ELF-1 (cell line): ENCODE data around the gene DGLUCY.
"Not testable (repeated sequence)": the region's sequence is repeated elsewhere in the genome, so short reads cannot be mapped to it uniquely, and the experiment has no call there.

ENCODE experiments used
- DNase-seq: peaks from one replicate; pipeline ENCODE4 v3.0.0-alpha.2; 2016; ENCODE audit warnings: low read depth, low spot score

Gene DGLUCY

GRCh38 chr14:91205459-91205858 is 91.6 kb downstream of the DGLUCY start:
- DNase-seq, result no peak

DNA sequence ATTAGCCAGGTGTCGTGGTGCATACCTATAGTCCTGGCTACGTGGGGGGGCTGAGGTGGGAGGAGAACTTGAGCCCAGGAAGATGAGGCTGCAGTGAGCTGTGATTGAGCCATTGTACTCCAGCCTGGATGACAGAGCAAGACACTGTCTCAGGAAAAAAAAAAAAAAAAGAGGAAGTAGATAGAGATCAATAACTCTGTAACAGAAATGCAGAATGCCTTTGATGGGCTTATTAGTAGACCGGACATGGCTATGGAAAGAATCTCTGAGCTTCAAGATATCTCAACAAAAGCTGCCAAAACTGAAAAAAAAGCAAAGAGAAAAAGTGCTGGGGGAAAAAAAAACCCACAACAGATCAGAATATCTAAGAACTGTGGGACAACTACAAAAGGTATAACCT is 93.1 kb downstream of the DGLUCY start:
- DNase-seq, result no peak

GRCh38 chr14:91211017-91211416 is 97.1 kb downstream of the DGLUCY start:
- no peak for DNase-seq

DNA sequence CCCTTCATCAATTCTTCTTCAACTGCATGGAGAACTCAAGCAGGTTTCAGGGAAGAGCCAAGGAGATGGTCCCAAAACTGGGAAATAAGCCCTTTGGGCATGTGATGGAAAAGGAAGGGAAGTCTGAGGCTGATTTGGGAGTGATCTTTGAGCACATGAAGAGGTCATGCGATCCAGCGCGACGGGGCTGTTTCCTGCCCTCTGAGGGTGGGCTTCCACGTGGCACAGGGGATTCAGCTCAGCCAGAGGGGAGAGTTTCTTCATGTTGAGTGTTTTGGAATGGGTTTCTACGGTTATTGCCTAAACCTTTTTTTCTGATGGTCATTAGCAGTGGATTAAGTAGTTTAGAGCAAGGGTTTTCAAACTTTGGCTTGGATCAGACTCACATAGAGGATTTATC is 100.4 kb downstream of the DGLUCY start:
- DNase-seq, result no peak

GRCh38 chr14:91215381-91215780 is 101.5 kb downstream of the DGLUCY start:
- DNase-seq, result no peak

- DNase-seq, result no peak
These were observed 102.9 kb downstream of the DGLUCY start for GRCh38 chr14:91216731-91217226.

DNA sequence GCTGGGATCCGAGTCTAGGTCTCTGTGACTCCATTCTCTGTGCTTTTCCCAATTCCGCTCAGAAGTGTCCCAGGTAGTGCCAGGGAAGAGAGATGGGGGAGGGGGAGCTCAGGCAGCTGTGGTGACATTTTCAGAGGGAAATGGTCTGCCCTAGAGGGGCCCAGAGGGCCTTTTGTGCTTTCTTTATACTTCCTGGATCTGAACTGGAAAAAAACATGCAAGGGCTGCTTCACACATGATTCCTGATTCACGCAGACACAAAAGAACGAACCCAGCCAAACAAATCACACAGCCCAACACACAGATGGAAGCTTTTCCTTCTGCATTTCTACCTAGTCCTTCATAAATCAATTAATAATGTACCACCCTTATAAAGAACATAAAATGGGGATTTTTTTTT is 104.1 kb downstream of the DGLUCY start:
- DNase-seq, result no peak

DNA sequence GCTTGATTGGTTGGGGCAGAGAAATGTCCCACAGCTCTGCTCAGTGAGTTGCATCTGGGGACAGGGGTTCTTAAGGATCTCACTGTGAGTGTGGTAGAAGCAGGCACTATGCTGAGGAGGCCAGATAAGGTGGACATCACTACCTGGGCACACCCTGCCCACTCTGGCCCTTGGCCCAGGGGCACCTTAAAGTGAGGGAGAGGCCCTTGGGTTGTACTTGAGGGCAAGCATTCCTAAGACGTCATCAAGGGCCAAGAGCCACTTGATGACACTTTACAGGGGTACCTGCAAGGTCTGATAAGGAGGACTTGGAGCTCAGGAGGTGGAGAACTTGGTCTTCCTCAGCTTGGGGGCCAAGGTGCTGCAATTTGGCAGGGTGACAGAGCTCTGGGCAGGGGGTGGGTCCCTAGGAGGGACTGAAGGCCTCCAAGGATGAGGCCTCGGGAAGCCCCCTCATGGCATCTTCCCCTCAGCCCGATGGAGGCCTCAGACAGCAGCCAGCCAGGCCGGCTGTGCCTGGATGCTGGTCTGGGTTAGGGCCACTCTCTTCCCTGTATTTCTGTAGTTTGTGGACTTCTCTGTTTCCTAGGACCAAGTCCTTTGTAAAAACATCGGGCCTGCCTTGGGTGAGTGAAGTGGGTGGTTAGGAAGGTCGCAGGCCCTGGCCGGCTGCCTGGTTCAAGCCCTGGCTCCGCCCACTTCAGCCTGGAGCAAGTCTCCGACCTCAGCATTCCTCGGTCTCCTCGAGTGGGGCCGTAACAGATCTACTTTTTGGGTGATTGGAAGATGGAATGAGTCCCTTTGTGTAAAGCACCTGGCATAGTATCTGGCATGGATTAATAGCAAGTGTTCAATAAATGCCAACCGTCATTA is 105.9 kb downstream of the DGLUCY start:
- DNase-seq, result peak; percentile 19

- no peak for DNase-seq
These were observed 106.7 kb downstream of the DGLUCY start for GRCh38 chr14:91220581-91221000.

DNA sequence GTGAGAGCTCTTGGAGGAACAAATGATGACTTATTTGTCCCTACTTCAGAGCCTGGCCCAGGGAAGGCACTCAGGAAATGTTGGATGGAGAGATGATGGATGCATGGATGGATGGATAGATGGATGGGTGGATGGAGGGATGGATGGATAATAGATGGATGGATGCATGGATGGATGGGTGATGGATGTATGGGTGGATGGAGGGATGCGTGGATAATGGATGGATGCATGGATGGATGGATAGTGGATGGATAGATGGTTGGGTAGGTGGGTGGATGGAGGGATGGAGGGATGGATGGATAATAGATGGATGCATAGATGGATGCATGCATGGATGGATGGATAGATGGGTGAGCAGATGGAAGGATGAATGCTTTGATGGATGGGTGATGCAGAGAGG is 107.4 kb downstream of the DGLUCY start:
- DNase-seq, result no peak

- DNase-seq, result no peak
These were observed 109.3 kb downstream of the DGLUCY start for GRCh38 chr14:91223028-91223783.

DNA sequence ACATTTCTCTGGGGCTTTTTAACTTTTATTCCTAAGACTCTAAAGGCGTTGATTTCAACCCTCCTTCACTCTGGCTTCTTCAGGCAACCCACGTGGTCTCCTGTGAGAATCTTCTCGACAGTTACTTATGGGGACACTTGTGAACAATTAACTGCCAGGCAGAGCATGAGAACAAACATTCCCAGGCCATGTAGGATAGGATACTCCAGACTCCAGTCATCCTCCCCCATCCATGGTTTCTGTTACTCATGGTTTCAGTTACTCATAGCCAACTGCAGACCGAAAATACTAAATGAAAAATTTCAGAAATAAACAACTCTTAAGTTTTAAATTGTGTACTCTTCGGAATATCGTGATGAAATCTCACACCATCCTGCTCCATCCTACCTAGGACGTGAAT is 111.2 kb downstream of the DGLUCY start:
- DNase-seq, result no peak

- DNase-seq, result not testable (repeated sequence)
These were observed 112.5 kb downstream of the DGLUCY start for GRCh38 chr14:91226360-91226759.

DNA sequence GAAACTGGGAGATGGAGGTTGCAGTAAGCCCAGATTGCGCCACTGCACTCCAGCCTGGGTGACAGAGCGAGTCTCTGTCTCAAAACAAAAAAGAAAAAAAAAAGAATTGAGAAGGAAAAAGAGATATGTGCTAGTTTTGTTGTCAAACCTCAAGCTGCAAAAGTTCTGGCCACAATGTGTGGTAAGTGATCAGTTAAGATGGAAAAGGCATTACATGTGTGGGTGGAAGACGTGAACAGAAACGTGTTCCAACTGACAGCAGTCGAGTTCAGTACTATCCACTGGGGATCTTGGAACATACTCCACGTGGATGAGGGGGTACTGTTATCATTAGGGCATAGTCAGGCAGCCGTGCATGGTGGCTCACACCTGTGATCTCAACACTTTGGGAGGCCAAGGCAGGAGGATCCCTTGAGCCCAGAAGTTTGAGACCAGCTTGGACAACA is 113.3 kb downstream of the DGLUCY start:
- no peak for DNase-seq

DNA sequence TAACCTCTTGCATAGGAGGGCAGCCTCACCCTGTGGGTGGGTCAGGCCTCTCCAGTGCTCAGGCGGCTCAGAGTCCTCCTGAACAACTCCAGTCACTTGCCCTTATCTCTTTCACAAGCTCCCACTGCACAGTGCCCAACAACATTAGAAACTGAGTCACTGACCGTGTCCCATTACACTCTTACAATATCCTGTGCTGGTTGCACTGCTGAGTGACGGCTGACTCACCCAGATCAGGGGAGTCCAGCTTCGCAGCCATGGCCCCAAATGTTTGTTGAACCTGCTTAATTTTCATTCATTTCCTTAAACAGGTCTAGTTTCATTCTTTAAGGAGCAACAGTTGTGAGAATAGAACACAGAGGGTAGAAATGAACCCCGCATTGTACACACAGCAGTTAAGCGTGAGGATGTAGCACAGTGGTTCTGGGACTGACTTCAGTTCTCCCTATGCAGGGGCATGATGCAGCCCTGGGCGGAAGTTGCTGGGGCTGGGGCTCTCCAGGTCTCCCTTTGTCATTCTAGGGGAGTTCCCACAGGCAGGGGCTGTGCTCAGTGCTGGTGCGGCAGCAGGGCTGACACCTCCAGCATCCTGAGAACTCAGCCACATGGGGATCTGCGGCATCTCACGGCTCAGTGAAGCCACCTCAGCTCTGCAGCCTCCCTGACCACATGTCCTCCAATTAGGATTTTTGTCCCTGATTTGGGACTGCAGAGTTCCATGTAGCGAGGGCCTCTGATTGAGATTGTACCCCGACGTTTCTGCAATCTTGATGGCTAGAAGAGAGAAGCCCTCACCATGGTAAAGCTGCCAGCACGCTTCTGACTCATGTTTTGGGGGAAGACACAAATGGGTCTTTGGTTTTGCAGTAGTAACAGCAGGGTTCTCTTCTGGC is 114.5 kb downstream of the DGLUCY start:
- DNase-seq, result no peak

GRCh38 chr14:91229005-91229382 is 115.1 kb downstream of the DGLUCY start:
- DNase-seq, result no peak

DNA sequence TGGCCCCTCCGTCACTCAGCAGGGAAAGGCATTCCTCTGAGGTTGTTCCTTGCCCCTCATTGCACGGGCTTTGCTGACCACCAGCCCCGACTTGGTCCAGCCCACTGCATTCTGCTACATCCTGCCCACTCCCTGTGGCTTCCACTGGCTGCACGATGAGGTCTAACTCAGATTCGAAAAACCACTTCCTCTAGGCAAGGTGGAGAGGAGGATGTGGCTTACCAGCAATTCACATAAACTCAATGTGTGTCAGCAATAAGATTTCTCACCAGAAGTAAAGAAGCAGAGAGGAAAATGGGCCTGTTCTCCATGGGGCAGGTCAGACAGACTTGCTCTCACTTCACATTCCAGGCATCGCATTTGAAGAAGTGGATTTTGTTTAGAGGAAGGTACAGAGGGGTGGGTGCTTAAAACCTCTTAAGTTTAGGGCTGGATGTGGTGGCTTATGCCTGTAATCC is 115.9 kb downstream of the DGLUCY start:
- DNase-seq, result no peak

DNA sequence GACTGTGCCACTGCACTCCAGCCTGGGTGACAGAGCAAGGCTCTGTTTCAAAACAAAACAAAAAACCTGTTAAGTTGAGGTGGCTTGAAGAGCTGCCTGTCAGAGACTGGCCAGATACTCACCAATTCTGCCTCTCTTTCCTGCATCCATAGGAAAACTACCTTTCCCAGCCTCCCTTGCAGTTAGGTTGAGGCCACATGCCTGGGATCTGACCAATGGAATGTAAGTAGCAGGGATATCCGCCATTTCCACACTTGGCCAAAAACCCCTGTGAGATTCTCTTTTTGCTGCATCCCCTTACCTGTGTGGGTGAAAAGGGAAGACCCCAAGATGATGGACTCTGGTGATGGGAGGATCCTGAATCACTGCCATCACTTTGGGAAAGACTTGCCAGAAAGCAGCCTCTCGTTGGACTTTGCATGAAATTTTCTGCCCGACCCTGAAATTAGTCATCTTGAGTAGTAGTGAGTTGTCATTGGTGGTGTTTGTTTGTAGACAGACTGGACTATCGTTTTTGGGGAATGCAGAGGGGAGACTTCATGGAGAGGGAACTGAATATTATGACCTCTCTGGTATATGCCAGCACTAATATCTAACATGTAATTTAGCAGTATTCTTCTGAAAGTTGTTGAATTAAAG is 116.6 kb downstream of the DGLUCY start:
- DNase-seq, result no peak

GRCh38 chr14:91231446-91231845 is 117.6 kb downstream of the DGLUCY start:
- DNase-seq, result no peak

GRCh38 chr14:91232052-91232451 is 118.2 kb downstream of the DGLUCY start:
- DNase-seq, result no peak

DNA sequence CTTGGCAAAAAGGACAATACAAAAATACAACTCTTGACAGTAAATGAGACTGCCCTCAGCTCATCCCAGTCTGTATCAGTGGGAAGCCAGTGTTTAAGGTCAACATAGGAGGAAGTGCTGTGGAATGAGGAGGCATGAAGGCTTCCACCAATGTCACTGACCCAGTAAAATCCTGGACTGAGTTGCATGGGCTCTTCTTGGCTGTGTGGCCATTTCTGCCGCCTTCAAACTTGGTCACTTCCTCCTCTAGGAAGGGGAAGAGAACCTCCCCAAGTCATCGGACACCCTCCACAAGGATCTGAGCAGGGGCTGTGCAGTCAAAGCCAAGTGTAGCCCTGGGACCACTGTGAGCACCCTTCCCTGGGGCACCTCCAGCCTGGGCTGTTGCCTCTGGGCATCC is 118.7 kb downstream of the DGLUCY start:
- DNase-seq, result no peak
